Measurements from ENCODE around the gene BEST4.
"Not testable (repeated sequence)": the region's sequence is repeated elsewhere in the genome, so short reads cannot be mapped to it uniquely, and the experiment has no call there.

Gene BEST4

GRCh38 chr1:44824392-44824791 lies 36.4 kb upstream of the BEST4 start:
- H3K27me3 Mint-ChIP-seq, H3K9me3 Mint-ChIP-seq, H3K36me3 Mint-ChIP-seq, DNase-seq, H3K27ac Mint-ChIP-seq, CTCF ChIA-PET, H3K4me3 Mint-ChIP-seq: not testable (repeated sequence)
- peaks cover 31% of the 10 kb centered on the region for H3K4me1 Mint-ChIP-seq

- H3K4me3 Mint-ChIP-seq = no peak overlapping the region
- CTCF ChIA-PET = interaction anchor here (1.3 to 6.9 kb wide), 5 partner anchors 13 to 94 kb away, joined by 3 to 68 read pairs (median 6); partner anchors contain the start of gene PLK3
Measured at GRCh38 chr1:44822981-44823451, 35.0 kb upstream of the BEST4 start.

GRCh38 chr1:44822131-44822701 lies 34.2 kb upstream of the BEST4 start:
- no peak for DNase-seq
- Mint-ChIP-seq H3K36me3 (peaks cover 3% of the 10 kb centered on the region), H3K4me1 (peaks cover 50% of the 10 kb centered on the region), H3K9me3 (no peaks in the 10 kb centered on the region), H3K27me3 (peaks cover 9% of the 10 kb centered on the region), H3K27ac (peak overlapping the region; percentile 7), H3K4me3 (no peak overlapping the region)
- CTCF ChIA-PET = interaction anchor here (1.0 to 6.9 kb wide), 8 partner anchors 8 to 478 kb away, joined by 3 to 68 read pairs (median 4); partner anchors contain the start of gene PLK3

More at GRCh38 chr1:44822981-44823451, 35.0 kb upstream of the BEST4 start:
- H3K27ac Mint-ChIP-seq = no peak overlapping the region
- no peaks in the 10 kb centered on the region for H3K9me3 Mint-ChIP-seq
- no peaks in the 10 kb centered on the region for H3K36me3 Mint-ChIP-seq
- peaks cover 44% of the 10 kb centered on the region for H3K4me1 Mint-ChIP-seq
- DNase-seq = no peak
- peaks cover 9% of the 10 kb centered on the region for H3K27me3 Mint-ChIP-seq

GRCh38 chr1:44821240-44821715 lies 33.3 kb upstream of the BEST4 start:
- H3K36me3 Mint-ChIP-seq = peaks cover 3% of the 10 kb centered on the region
- peak overlapping the region; percentile 88 for H3K4me3 Mint-ChIP-seq
- peaks cover 9% of the 10 kb centered on the region for H3K27me3 Mint-ChIP-seq
- no peaks in the 10 kb centered on the region for H3K9me3 Mint-ChIP-seq
- peaks cover 52% of the 10 kb centered on the region for H3K4me1 Mint-ChIP-seq
- DNase-seq = no peak
- H3K27ac Mint-ChIP-seq = peak overlapping the region; percentile 100
- CTCF ChIA-PET = interaction anchor here (1.0 to 6.9 kb wide), 8 partner anchors 9 to 479 kb away, joined by 3 to 68 read pairs (median 4); partner anchors contain the start of genes BTBD19, DYNLT4, PLK3 and UROD

- Mint-ChIP-seq H3K9me3 (no peaks in the 10 kb centered on the region), H3K4me3 (peak overlapping the region; percentile 88), H3K4me1 (peaks cover 50% of the 10 kb centered on the region), H3K27me3 (peaks cover 9% of the 10 kb centered on the region), H3K27ac (peak overlapping the region; percentile 100), H3K36me3 (peaks cover 3% of the 10 kb centered on the region)
- DNase-seq = no peak
- CTCF ChIA-PET = interaction anchor here (1.2 to 6.9 kb wide), 7 partner anchors 10 to 191 kb away, joined by 3 to 68 read pairs (median 6); partner anchors contain the start of genes BTBD19, DYNLT4, PLK3 and UROD
Measured at GRCh38 chr1:44820328-44821239, 32.6 kb upstream of the BEST4 start.

- H3K4me3 Mint-ChIP-seq = peak overlapping the region; percentile 88
- peak; percentile 86 for DNase-seq
- peak overlapping the region; percentile 100 for H3K27ac Mint-ChIP-seq
- no peaks in the 10 kb centered on the region for H3K9me3 Mint-ChIP-seq
- peaks cover 5% of the 10 kb centered on the region for H3K27me3 Mint-ChIP-seq
- H3K4me1 Mint-ChIP-seq = peaks cover 58% of the 10 kb centered on the region
- peaks cover 9% of the 10 kb centered on the region for H3K36me3 Mint-ChIP-seq
- CTCF ChIA-PET = interaction anchor here (0.9 to 6.9 kb wide), 8 partner anchors 11 to 34 kb away, joined by 3 to 68 read pairs (median 4); partner anchors contain the start of genes BTBD19, DYNLT4 and PLK3
Measured at GRCh38 chr1:44819608-44820327, 31.8 kb upstream of the BEST4 start.

- H3K4me1 Mint-ChIP-seq = peaks cover 61% of the 10 kb centered on the region
Measured at GRCh38 chr1:44819196-44819607, 31.2 kb upstream of the BEST4 start.

GRCh38 chr1:44817771-44818495 lies 30.0 kb upstream of the BEST4 start:
- peaks cover 4% of the 10 kb centered on the region for H3K27me3 Mint-ChIP-seq
- H3K36me3 Mint-ChIP-seq = peaks cover 14% of the 10 kb centered on the region
- no peak for DNase-seq
- H3K4me1 Mint-ChIP-seq = peaks cover 68% of the 10 kb centered on the region
- H3K4me3 Mint-ChIP-seq = peak overlapping the region; percentile 58
- peak overlapping the region; percentile 100 for H3K27ac Mint-ChIP-seq
- CTCF ChIA-PET = interaction anchor here (0.7 to 6.9 kb wide), 6 partner anchors 9 to 1440 kb away, joined by 3 to 68 read pairs (median 9); partner anchors contain the start of genes BTBD19, DYNLT4 and PLK3
- H3K9me3 Mint-ChIP-seq = no peaks in the 10 kb centered on the region

More at GRCh38 chr1:44819196-44819607, 31.2 kb upstream of the BEST4 start:
- H3K36me3 Mint-ChIP-seq = peaks cover 10% of the 10 kb centered on the region
- CTCF ChIA-PET = interaction anchor here (0.7 to 6.9 kb wide), 8 partner anchors 10 to 483 kb away, joined by 3 to 68 read pairs (median 4); partner anchors contain the start of genes BTBD19, DYNLT4 and PLK3
- no peaks in the 10 kb centered on the region for H3K9me3 Mint-ChIP-seq
- H3K4me3 Mint-ChIP-seq = peak overlapping the region; percentile 88
- peak overlapping the region; percentile 100 for H3K27ac Mint-ChIP-seq
- peaks cover 5% of the 10 kb centered on the region for H3K27me3 Mint-ChIP-seq
- DNase-seq = no peak

- Mint-ChIP-seq H3K36me3 (peaks cover 14% of the 10 kb centered on the region), H3K27ac (peak overlapping the region; percentile 74), H3K9me3 (no peaks in the 10 kb centered on the region), H3K4me1 (peaks cover 65% of the 10 kb centered on the region), H3K4me3 (peak overlapping the region; percentile 29), H3K27me3 (no peaks in the 10 kb centered on the region)
- DNase-seq = no peak
- CTCF ChIA-PET = interaction anchor here (1.8 to 6.9 kb wide), 4 partner anchors 8 to 89 kb away, joined by 4 to 68 read pairs (median 26); partner anchors contain the start of genes BTBD19, DYNLT4 and PLK3
Measured at GRCh38 chr1:44817307-44817706, 29.3 kb upstream of the BEST4 start.

GRCh38 chr1:44815926-44816325 lies 28.0 kb upstream of the BEST4 start:
- H3K27me3 Mint-ChIP-seq, H3K27ac Mint-ChIP-seq, DNase-seq, H3K4me3 Mint-ChIP-seq, H3K9me3 Mint-ChIP-seq: not testable (repeated sequence)
- CTCF ChIA-PET = interaction anchor here (0.9 kb wide), 1 partner anchor 16 kb away, joined by 5 read pairs; the partner anchor contains the start of gene PLK3
- H3K4me1 Mint-ChIP-seq = peaks cover 72% of the 10 kb centered on the region
- peaks cover 23% of the 10 kb centered on the region for H3K36me3 Mint-ChIP-seq

GRCh38 chr1:44812822-44813543 lies 25.0 kb upstream of the BEST4 start:
- Mint-ChIP-seq H3K4me3 (peak overlapping the region; percentile 78), H3K4me1 (peaks cover 74% of the 10 kb centered on the region), H3K36me3 (peaks cover 36% of the 10 kb centered on the region), H3K27me3 (no peaks in the 10 kb centered on the region), H3K27ac (peak overlapping the region; percentile 99), H3K9me3 (no peaks in the 10 kb centered on the region)
- no peak for DNase-seq
- CTCF ChIA-PET = interaction anchor here (0.8 to 1.7 kb wide), 5 partner anchors 10 to 91 kb away, joined by 3 to 11 read pairs (median 3); partner anchors contain the start of gene PLK3

- CTCF ChIA-PET = interaction anchor here (4.1 to 4.5 kb wide), 2 partner anchors 8 to 11 kb away, joined by 35 to 39 read pairs; partner anchors contain the start of gene PLK3
- Mint-ChIP-seq H3K27me3 (no peaks in the 10 kb centered on the region), H3K4me1 (peaks cover 81% of the 10 kb centered on the region), H3K36me3 (peaks cover 43% of the 10 kb centered on the region), H3K27ac (peak overlapping the region; percentile 99), H3K4me3 (no peak overlapping the region), H3K9me3 (no peaks in the 10 kb centered on the region)
- DNase-seq = no peak
Measured at GRCh38 chr1:44811234-44811633, 23.3 kb upstream of the BEST4 start.

All from activated naive CD4-positive, alpha-beta T cell treated with anti-CD3 and anti-CD28 coated beads, Interleukin-2, amount 10 ng/mL, durations not matched to agents 7 days and 5 days (primary cell).